H9 (cell line): ENCODE data around the gene CYP2W1. TPM values are rescaled to one million over a fixed set of nuclear protein-coding genes. Genes with fewer than 3 reads are reported as not detected.
A peak's percentile ranks its signal among the peaks of the same experiment; 100 is the strongest.

ENCODE experiments used
- DNase-seq: peaks from one replicate; pipeline ENCODE4 v3.0.0-alpha.2; 2017
- H2AFZ ChIP-seq: one replicate; pipeline ENCODE4 v1.6.1; 2013; ENCODE audit warnings: mild to moderate bottlenecking, low read length, control low read depth, moderate library complexity
- H2AK5ac ChIP-seq: 2 replicates; pipeline ENCODE4 v1.6.1; 2013; ENCODE audit warnings: low read length, control low read depth, mixed read lengths; ENCODE audit not compliant: insufficient read length
- H2BK120ac ChIP-seq: one replicate; pipeline ENCODE4 v1.6.1; 2013; ENCODE audit warnings: low read depth, mild to moderate bottlenecking, low read length, control low read depth, inconsistent platforms; ENCODE audit not compliant: poor library complexity, severe bottlenecking
- H2BK12ac ChIP-seq: 2 replicates; pipeline ENCODE4 v1.6.1; 2013; ENCODE audit warnings: low read length, control low read depth, mixed read lengths, low read depth; ENCODE audit not compliant: insufficient read length
- H2BK15ac ChIP-seq: 2 replicates; pipeline ENCODE4 v1.6.1; 2013; ENCODE audit warnings: low read depth, low read length, control low read depth
- H2BK20ac ChIP-seq: one replicate; pipeline ENCODE4 v1.6.1; 2013; ENCODE audit warnings: low read depth, mild to moderate bottlenecking, low read length, control low read depth, inconsistent platforms; ENCODE audit not compliant: poor library complexity, severe bottlenecking
- H2BK5ac ChIP-seq: 2 replicates; pipeline ENCODE4 v1.6.1; 2013; ENCODE audit warnings: low read length, control low read depth, mixed read lengths; ENCODE audit not compliant: insufficient read length
- H3K14ac ChIP-seq: 2 replicates; pipeline ENCODE4 v1.6.1; 2013; ENCODE audit warnings: low read length, control low read depth; ENCODE audit not compliant: insufficient read depth
- H3K18ac ChIP-seq: 2 replicates; pipeline ENCODE4 v1.6.1; 2013; ENCODE audit warnings: low read depth, mild to moderate bottlenecking, mixed read lengths, low read length, control low read depth; ENCODE audit not compliant: insufficient read length
- H3K23ac ChIP-seq: 2 replicates; pipeline ENCODE4 v1.6.1; 2013; ENCODE audit warnings: low read length, control low read depth, mixed read lengths, low read depth; ENCODE audit not compliant: insufficient read length
- H3K23me2 ChIP-seq: 2 replicates; pipeline ENCODE4 v1.6.1; 2013; ENCODE audit warnings: low read depth, mild to moderate bottlenecking, mixed read lengths, low read length, control low read depth; ENCODE audit not compliant: insufficient read length, poor library complexity, severe bottlenecking
- H3K27ac ChIP-seq: 2 replicates; pipeline ENCODE4 v1.5.1; 2013; ENCODE audit warnings: low read length, control low read depth, mixed read lengths, low read depth; ENCODE audit not compliant: insufficient read length
- H3K27me3 ChIP-seq: 2 replicates; pipeline ENCODE4 v1.6.1; 2013; ENCODE audit warnings: low read length, control low read depth, inconsistent platforms; ENCODE audit not compliant: insufficient read depth
- H3K4ac ChIP-seq: 2 replicates; pipeline ENCODE4 v1.6.1; 2013; ENCODE audit warnings: low read depth, mild to moderate bottlenecking, control low read depth, inconsistent platforms, low read length, moderate library complexity
- H3K4me1 ChIP-seq: 2 replicates; pipeline ENCODE4 v1.6.1; 2013; ENCODE audit warnings: low read length, control low read depth, inconsistent platforms; ENCODE audit not compliant: insufficient read depth
- H3K4me2 ChIP-seq: 2 replicates; pipeline ENCODE4 v1.6.1; 2013; ENCODE audit warnings: low read length, control low read depth, mixed read lengths; ENCODE audit not compliant: insufficient read length, insufficient read depth
- H3K56ac ChIP-seq: 2 replicates; pipeline ENCODE4 v1.6.1; 2013; ENCODE audit warnings: low read depth, mild to moderate bottlenecking, mixed read lengths, low read length, control low read depth; ENCODE audit not compliant: insufficient read length
- H3K79me1 ChIP-seq: 2 replicates; pipeline ENCODE4 v1.6.1; 2013; ENCODE audit warnings: low read depth, mild to moderate bottlenecking, moderate library complexity, low read length, control low read depth, inconsistent platforms; ENCODE audit not compliant: insufficient read depth, poor library complexity, severe bottlenecking
- H3K79me2 ChIP-seq: 2 replicates; pipeline ENCODE4 v1.6.1; 2013; ENCODE audit warnings: low read length, control low read depth, inconsistent platforms; ENCODE audit not compliant: insufficient read depth
- H3K9ac ChIP-seq: 2 replicates; pipeline ENCODE4 v1.6.1; 2013; ENCODE audit warnings: low read length, control low read depth, mixed read lengths; ENCODE audit not compliant: insufficient read length; ENCODE audit errors: extremely low read depth
- H3K9me3 ChIP-seq: one replicate; pipeline ENCODE4 v1.6.1; 2013; ENCODE audit warnings: low read depth, low read length, inconsistent platforms; ENCODE audit not compliant: control insufficient read depth
- H3T11ph ChIP-seq: one replicate; pipeline ENCODE4 v1.6.1; 2013; ENCODE audit warnings: mild to moderate bottlenecking, low read length, control low read depth, inconsistent platforms
- H4K20me1 ChIP-seq: one replicate; pipeline ENCODE4 v1.6.1; 2013; ENCODE audit not compliant: control insufficient read depth, insufficient read length, insufficient read depth
- H4K5ac ChIP-seq: 2 replicates; pipeline ENCODE4 v1.6.1; 2013; ENCODE audit warnings: low read depth, mild to moderate bottlenecking, mixed read lengths, low read length, control low read depth; ENCODE audit not compliant: insufficient read length
- H4K8ac ChIP-seq: replicated peaks from 2 replicates; pipeline ENCODE4 v1.6.1; 2013; ENCODE audit warnings: low read length, control low read depth, mixed read lengths, low read depth; ENCODE audit not compliant: insufficient read length
- H4K91ac ChIP-seq: 2 replicates; pipeline ENCODE4 v1.6.1; 2013; ENCODE audit warnings: low read depth, mild to moderate bottlenecking, moderate library complexity, mixed read lengths, low read length, control low read depth; ENCODE audit not compliant: insufficient read length
- H3K27ac Mint-ChIP-seq, 3 experiments: 2 replicates in 2 of 3; 3 replicates in 1 of 3; pipeline ENCODE4 v1.8.0; 2020 to 2021; ENCODE audit warnings: mixed read lengths in 3 of 3, mild to moderate bottlenecking in 1 of 3, moderate library complexity in 1 of 3
- H3K27me3 Mint-ChIP-seq: 2 replicates; pipeline ENCODE4 v1.8.0; 2021; ENCODE audit warnings: low read depth, mild to moderate bottlenecking, moderate library complexity, mixed read lengths
- H3K36me3 Mint-ChIP-seq, 3 experiments: 2 replicates in 2 of 3; 3 replicates in 1 of 3; pipeline ENCODE4 v1.8.0; 2020 to 2021; ENCODE audit warnings: low read depth in 3 of 3, mixed read lengths in 3 of 3; ENCODE audit not compliant: insufficient read depth in 1 of 3
- H3K4me1 Mint-ChIP-seq, 2 experiments: 2 replicates each; pipeline ENCODE4 v1.8.0; 2020; ENCODE audit warnings: mixed read lengths in 2 of 2
- H3K4me3 Mint-ChIP-seq, 2 experiments: 2 replicates in 1 of 2; 3 replicates in 1 of 2; pipeline ENCODE4 v1.8.0; 2020 to 2021; ENCODE audit warnings: mild to moderate bottlenecking in 2 of 2, mixed read lengths in 2 of 2, moderate library complexity in 1 of 2
- H3K9me3 Mint-ChIP-seq, 2 experiments: 2 replicates in 1 of 2; 3 replicates in 1 of 2; pipeline ENCODE4 v1.8.0; 2020; ENCODE audit warnings: mild to moderate bottlenecking in 2 of 2, mixed read lengths in 2 of 2, moderate library complexity in 1 of 2
- CTCF ChIP-seq: fragments of 200-600 bp; sonication (generic); conservative IDR thresholded peaks from 3 replicates; pipeline ENCODE4 v1.8.0; 2021; ENCODE audit warnings: antibody characterized with exemption, mild to moderate bottlenecking
- WGBS: extraction: QIAGEN DNeasy Blood & Tissue Kit; methylation state at CpG from one replicate; pipeline ENCODE4 v1.1.7; 2013; ENCODE audit warnings: missing lambda C conversion rate, low lambda C conversion rate, mixed read lengths; ENCODE audit not compliant: insufficient read length; ENCODE audit errors: extremely low coverage; 5-methylcytosine and 5-hydroxymethylcytosine counted together
- total RNA-seq: library from RNA; stranded (reverse); gene quantifications from 2 replicates; pipeline ENCODE4 v1.2.1, GENCODE V29; 2021

The CYP2W1 gene
- total RNA-seq, 1 experiment from 2014 or later: not detected

DNA sequence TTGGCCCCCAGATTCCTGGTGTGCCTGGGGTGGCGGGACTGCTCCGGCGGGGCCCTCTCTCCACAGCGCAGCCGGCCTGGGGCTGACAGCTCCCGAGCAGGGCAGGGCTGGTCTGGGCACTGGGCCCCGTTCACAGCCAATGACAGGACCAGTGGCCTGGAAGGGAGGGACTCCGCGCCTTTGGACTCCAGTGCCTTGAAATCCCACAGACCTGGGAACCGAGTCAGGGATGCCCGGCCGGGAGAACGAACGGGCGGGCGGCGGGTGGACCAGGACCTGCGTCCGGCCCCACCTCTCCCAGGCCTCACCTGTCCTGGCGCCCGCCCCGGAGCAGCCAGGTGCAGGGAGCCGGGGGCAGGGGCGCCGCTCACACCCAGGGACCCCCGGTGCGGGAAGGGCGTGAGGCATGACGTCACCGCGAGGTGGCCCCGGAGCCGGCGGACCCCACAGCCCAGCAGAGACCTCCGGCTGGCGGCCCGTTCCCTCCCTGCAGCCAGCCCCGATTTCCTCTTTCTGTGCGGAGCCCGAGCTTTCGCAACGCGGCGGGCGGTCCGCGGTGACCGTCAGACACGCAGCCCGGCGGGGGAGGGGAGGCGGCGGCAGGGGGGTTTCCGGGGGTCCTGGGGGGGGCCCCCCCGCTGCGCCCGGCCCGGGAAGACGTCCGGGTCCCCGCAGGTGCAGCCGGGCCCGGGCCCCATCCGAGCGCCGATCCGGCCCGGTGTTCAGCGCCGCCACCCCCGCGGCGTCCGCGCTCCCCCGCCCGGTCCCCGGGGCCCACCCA lies 29.2 kb upstream of the CYP2W1 start:
- H4K91ac ChIP-seq: no peak overlapping the region
- TF ChIP-seq CTCF: no peak
- H3K9me3 Mint-ChIP-seq: peaks cover 0 to 3% of the 10 kb centered on the region in 2 experiments; a peak in 1 of 5 replicates
- no peak overlapping the region for H3T11ph ChIP-seq
- no peak overlapping the region for H3K14ac ChIP-seq
- H2BK12ac ChIP-seq: no peak overlapping the region
- DNase-seq: peak; percentile 69
- no peak overlapping the region for H4K5ac ChIP-seq
- WGBS: no CpG with 5 or more reads among the region's 78 CpGs
- H2BK120ac ChIP-seq: no peak overlapping the region
- peaks cover 7 to 9% of the 10 kb centered on the region in 2 experiments; a peak in 2 of 4 replicates for H3K4me1 Mint-ChIP-seq
- no peak overlapping the region for H2AK5ac ChIP-seq
- H3K27ac Mint-ChIP-seq: no peak overlapping the region
- peaks cover 3% of the 10 kb centered on the region; the same call in 1 of the 2 replicates for H3K27me3 ChIP-seq
- H3K23me2 ChIP-seq: peaks cover 5% of the 10 kb centered on the region
- no peak overlapping the region for H2BK5ac ChIP-seq
- no peak overlapping the region for H2BK15ac ChIP-seq
- no peaks in the 10 kb centered on the region; the same call in 1 of the 2 replicates for H3K4me1 ChIP-seq
- H2BK20ac ChIP-seq: no peak overlapping the region
- no peak overlapping the region for H3K9ac ChIP-seq
- H3K4ac ChIP-seq: no peak overlapping the region
- no peak overlapping the region for H2AFZ ChIP-seq
- peaks cover 41% of the 10 kb centered on the region for H3K27me3 Mint-ChIP-seq
- H3K36me3 Mint-ChIP-seq: no peaks in the 10 kb centered on the region; a peak in 1 of 7 replicates
- no peak overlapping the region for H3K23ac ChIP-seq
- H3K4me2 ChIP-seq: peak overlapping the region; percentile 61
- H3K56ac ChIP-seq: no peak overlapping the region
- no peaks in the 10 kb centered on the region for H3K9me3 ChIP-seq
- H3K4me3 Mint-ChIP-seq: peak overlapping the region; percentile 53 to 68; a peak in 4 of 5 replicates
- H3K18ac ChIP-seq: no peak overlapping the region
- no peaks in the 10 kb centered on the region for H4K20me1 ChIP-seq
- H3K79me1 ChIP-seq: no peaks in the 10 kb centered on the region
- H3K79me2 ChIP-seq: no peaks in the 10 kb centered on the region
- H3K27ac ChIP-seq: no peak overlapping the region
- H4K8ac ChIP-seq: no peak overlapping the region
